Activated B cell treated with CpG ODN at 0.5 μM for 24 hours (primary cell): Measurements from ENCODE around the gene SCLY. TPM values are rescaled to one million over a fixed set of nuclear protein-coding genes. Genes with fewer than 3 reads are reported as not detected.
A peak's percentile ranks its signal among the peaks of the same experiment; 100 is the strongest.

ENCODE experiments used
- ATAC-seq: fragments of 200-7000 bp; cut with Tn5 transposase; one replicate; pipeline ENCODE4 v1.10.0; 2021; ENCODE audit warnings: low read depth, mild to moderate bottlenecking, moderate library complexity
- CTCF ChIA-PET: fragments of 350-600 bp; sonication (Branson Sonifier 250); formaldehyde crosslinking; loops from one replicate; lab custom pipeline; 2021; ENCODE audit warnings: antibody characterized with exemption; lab: Charles Lee
- POLR2A ChIA-PET: fragments of 350-600 bp; sonication (Branson Sonifier 250); formaldehyde crosslinking; loops from one replicate; lab custom pipeline; 2021; ENCODE audit warnings: antibody characterized with exemption; lab: Charles Lee
- DNase-seq: peaks from one replicate; pipeline ENCODE4 v3.0.0; 2022
- H3K27ac Mint-ChIP-seq: one replicate; pipeline ENCODE4 v1.8.0; 2020; ENCODE audit warnings: mixed read lengths
- H3K27me3 Mint-ChIP-seq: one replicate; pipeline ENCODE4 v1.8.0; 2021; ENCODE audit warnings: mixed read lengths
- H3K36me3 Mint-ChIP-seq: one replicate; pipeline ENCODE4 v1.8.0; 2021; ENCODE audit warnings: low read depth, mixed read lengths
- H3K4me1 Mint-ChIP-seq: one replicate; pipeline ENCODE4 v1.8.0; 2021; ENCODE audit warnings: mixed read lengths
- H3K4me3 Mint-ChIP-seq: one replicate; pipeline ENCODE4 v1.8.0; 2020; ENCODE audit warnings: mild to moderate bottlenecking, mixed read lengths
- H3K9me3 Mint-ChIP-seq: one replicate; pipeline ENCODE4 v1.8.0; 2020; ENCODE audit warnings: mixed read lengths
- intact Hi-C: fragments of 100-400 bp; cut with micrococcal nuclease; formaldehyde crosslinking; loops from one replicate; pipeline ENCODE4 v1.15.1; 2024
- total RNA-seq: library from RNA; stranded (reverse); gene quantifications from 2 replicates; pipeline ENCODE4 v1.2.3, GENCODE V29; 2022
- TF ChIP-seq, protein P1 (sequence below): fragments of 200-600 bp; IDR thresholded peaks from one replicate; pipeline ENCODE4 v1.8.0; 2022; ENCODE audit warnings: antibody characterized with exemption, mild to moderate bottlenecking

SCLY gene, protein sequence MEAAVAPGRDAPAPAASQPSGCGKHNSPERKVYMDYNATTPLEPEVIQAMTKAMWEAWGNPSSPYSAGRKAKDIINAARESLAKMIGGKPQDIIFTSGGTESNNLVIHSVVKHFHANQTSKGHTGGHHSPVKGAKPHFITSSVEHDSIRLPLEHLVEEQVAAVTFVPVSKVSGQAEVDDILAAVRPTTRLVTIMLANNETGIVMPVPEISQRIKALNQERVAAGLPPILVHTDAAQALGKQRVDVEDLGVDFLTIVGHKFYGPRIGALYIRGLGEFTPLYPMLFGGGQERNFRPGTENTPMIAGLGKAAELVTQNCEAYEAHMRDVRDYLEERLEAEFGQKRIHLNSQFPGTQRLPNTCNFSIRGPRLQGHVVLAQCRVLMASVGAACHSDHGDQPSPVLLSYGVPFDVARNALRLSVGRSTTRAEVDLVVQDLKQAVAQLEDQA
- 24.1 and 26.9 TPM in 2 replicates for total RNA-seq

DNA sequence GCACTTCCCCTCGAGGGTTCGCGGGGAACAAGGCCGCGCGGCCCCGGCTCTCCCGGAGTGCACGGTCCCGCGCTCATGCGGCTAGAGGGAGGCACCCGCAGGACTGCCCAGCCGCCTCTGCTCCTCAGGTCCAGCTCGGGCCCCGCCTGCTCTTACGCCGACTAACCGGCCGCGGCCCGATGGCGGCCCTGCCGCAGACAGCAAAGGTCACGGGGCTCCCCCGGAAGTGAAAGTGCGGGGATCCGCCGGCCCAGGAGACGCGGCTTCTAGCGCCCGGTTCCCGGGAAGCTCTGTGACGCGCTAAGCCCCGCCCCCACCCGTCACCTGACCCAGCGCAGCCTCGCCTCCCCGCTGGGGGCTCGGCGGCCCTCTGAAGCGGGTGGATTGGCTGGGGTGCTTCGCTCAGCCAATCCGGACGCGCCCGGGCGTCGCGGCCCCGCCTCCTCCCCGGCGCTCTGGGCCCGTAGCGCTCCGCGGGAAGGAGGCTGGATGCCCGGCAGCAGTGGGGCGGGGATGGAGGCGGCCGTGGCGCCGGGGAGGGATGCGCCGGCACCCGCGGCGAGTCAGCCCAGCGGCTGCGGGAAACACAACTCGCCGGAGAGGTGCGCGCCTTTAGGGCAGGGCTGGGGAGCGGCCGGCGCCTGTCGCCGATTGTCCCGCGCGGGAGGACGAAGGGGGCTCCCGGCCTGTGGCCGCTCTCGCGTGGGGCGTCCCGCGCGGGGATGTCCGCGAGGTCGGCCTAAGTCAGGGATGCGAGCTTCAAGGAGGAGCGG, at the start of gene SCLY:
Gene SCLY (plus strand): TSS at position 460 of the 773 bp plus-strand sequence. CDS start 54 bp downstream, at position 514.
- DNase-seq = peak; percentile 89
- peaks cover 12% of the 10 kb centered on the region for H3K36me3 Mint-ChIP-seq
- ATAC-seq = peak; percentile 98
- H3K9me3 Mint-ChIP-seq = peaks cover 3% of the 10 kb centered on the region
- H3K4me3 Mint-ChIP-seq = peak within 1 kb of the TSS; percentile 85
- intact Hi-C loops = loop anchor here (1.0 to 10.0 kb wide), 8 partner anchors 38 to 229 kb away; partner anchors contain the start of genes HES6 and ILKAP
- POLR2A ChIA-PET = interaction anchor here (0.6 to 1.5 kb wide), 12 partner anchors 24 to 178 kb away, joined by 3 to 10 read pairs (median 3); partner anchors contain the start of gene ILKAP
- peaks cover 10% of the 10 kb centered on the region for H3K27me3 Mint-ChIP-seq
- peaks cover 20% of the 10 kb centered on the region for H3K4me1 Mint-ChIP-seq
- CTCF ChIA-PET = interaction anchor here (1.5 kb wide), 1 partner anchor 32 kb away, joined by 3 read pairs; no protein-coding TSS in a partner anchor
- TF ChIP-seq, protein P1, sequence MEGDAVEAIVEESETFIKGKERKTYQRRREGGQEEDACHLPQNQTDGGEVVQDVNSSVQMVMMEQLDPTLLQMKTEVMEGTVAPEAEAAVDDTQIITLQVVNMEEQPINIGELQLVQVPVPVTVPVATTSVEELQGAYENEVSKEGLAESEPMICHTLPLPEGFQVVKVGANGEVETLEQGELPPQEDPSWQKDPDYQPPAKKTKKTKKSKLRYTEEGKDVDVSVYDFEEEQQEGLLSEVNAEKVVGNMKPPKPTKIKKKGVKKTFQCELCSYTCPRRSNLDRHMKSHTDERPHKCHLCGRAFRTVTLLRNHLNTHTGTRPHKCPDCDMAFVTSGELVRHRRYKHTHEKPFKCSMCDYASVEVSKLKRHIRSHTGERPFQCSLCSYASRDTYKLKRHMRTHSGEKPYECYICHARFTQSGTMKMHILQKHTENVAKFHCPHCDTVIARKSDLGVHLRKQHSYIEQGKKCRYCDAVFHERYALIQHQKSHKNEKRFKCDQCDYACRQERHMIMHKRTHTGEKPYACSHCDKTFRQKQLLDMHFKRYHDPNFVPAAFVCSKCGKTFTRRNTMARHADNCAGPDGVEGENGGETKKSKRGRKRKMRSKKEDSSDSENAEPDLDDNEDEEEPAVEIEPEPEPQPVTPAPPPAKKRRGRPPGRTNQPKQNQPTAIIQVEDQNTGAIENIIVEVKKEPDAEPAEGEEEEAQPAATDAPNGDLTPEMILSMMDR = no peak
- H3K27ac Mint-ChIP-seq = peak within 1 kb of the TSS; percentile 78

DNA sequence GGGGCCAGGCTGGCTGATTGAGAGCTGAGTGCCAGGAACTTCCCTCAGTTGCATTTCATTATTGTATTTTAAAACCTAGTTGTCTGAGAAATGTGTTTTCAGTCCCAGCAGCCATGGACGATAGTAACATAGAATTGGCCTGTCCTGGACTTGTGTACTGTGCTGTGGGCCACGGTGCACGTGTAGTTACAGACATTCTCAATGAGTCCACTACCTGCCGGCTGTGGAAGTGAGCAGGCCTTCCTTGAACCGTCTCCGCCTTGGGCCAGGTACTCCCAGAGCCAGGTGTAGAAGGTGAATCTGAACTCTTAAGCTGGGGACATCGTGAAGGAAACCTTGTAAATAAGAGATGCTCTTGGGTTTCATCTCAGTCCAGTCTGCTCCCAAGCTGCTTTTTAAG, 47.0 kb upstream of the SCLY start:
- Mint-ChIP-seq H3K27ac (no peak overlapping the region), H3K4me1 (peaks cover 10% of the 10 kb centered on the region), H3K27me3 (no peaks in the 10 kb centered on the region), H3K4me3 (no peak overlapping the region), H3K9me3 (no peaks in the 10 kb centered on the region), H3K36me3 (peaks cover 35% of the 10 kb centered on the region)
- intact Hi-C loops = no loop called here
- POLR2A ChIA-PET = no interaction called here
- ATAC-seq (no peak), DNase-seq (no peak)
- TF ChIP-seq, protein P1 = no peak
- CTCF ChIA-PET = interaction anchor here (1.0 kb wide), 1 partner anchor 202 kb away, joined by 3 read pairs; no protein-coding TSS in a partner anchor

DNA sequence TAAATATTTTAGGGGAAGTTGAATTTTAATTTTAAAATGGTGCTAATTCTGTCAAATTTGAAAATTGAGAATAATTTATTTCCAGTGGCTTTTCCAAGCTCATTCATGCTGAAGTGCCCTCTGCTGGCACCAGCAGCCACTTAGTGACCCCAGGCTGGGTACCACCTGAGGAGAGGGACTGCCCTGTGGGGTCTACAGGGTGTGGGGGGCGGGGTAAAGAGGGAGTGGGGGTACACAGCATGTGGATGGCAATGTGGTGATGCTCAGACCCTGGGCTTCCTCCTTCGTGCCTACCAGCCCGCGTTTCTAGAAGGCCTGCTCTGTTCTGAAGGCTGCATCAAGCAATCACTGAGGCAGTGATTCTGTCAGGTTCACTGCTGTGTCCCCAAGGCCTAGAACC, 45.1 kb upstream of the SCLY start:
- Mint-ChIP-seq H3K36me3 (peaks cover 44% of the 10 kb centered on the region), H3K27ac (no peak overlapping the region)

DNA sequence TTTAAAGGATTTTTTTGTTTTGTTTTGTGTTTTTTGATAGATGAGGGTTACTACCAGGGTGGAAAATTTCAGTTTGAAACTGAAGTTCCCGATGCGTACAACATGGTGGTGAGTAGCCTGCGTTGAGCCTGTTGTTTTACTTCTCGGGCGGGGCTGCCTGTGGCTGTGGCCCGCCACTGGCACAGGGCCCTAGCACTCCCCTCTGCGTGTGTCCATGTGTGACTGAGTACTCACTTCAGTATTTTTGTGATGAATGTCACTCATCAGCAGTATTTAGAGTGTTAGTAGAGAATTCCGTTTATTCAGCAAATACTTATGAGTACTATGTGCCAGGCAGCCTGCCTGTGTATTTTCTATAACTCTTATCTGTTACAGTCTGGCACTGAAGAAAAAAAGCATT, 44.3 kb upstream of the SCLY start:
- no peak for DNase-seq
- POLR2A ChIA-PET = no interaction called here
- H3K27me3 Mint-ChIP-seq = no peaks in the 10 kb centered on the region
- peaks cover 7% of the 10 kb centered on the region for H3K4me1 Mint-ChIP-seq
- H3K9me3 Mint-ChIP-seq = no peaks in the 10 kb centered on the region
- H3K36me3 Mint-ChIP-seq = peaks cover 47% of the 10 kb centered on the region
- CTCF ChIA-PET = no interaction called here
- intact Hi-C loops = loop anchor here (2.0 kb wide), 1 partner anchor 158 kb away; the partner anchor contains the start of gene RAMP1
- no peak overlapping the region for H3K27ac Mint-ChIP-seq
- H3K4me3 Mint-ChIP-seq = no peak overlapping the region
- peak; percentile 84 for ATAC-seq
- TF ChIP-seq, protein P1 = no peak

More for the DNA sequence above, 45.1 kb upstream of the SCLY start:
- DNase-seq (no peak), ATAC-seq (no peak)
- TF ChIP-seq, protein P1 = no peak
- ChIA-PET POLR2A (no interaction called here), CTCF (interaction anchor here (0.9 to 1.2 kb wide), 2 partner anchors 92 to 157 kb away, joined by 3 to 5 read pairs; no protein-coding TSS in a partner anchor)
- intact Hi-C loops = loop anchor here (1.0 to 2.0 kb wide), 2 partner anchors 157 to 248 kb away; partner anchors contain the start of gene RAMP1
- no peak overlapping the region for H3K4me3 Mint-ChIP-seq
- peaks cover 7% of the 10 kb centered on the region for H3K4me1 Mint-ChIP-seq
- H3K9me3 Mint-ChIP-seq = no peaks in the 10 kb centered on the region
- H3K27me3 Mint-ChIP-seq = no peaks in the 10 kb centered on the region
